Neural progenitor cell (in vitro differentiated cells): ENCODE results near the gene ITM2B.
A peak's percentile ranks its signal among the peaks of the same experiment; 100 is the strongest.

Experiments used
- CTCF ChIP-seq: fragments of 200-600 bp; sonication (generic); IDR thresholded peaks from 2 replicates; pipeline ENCODE4 v1.5.1; 2017; ENCODE audit warnings: antibody characterized with exemption, mild to moderate bottlenecking
- EZH2 ChIP-seq: fragments of 200-600 bp; sonication (generic); IDR thresholded peaks from 2 replicates; pipeline ENCODE4 v1.6.1; 2017; ENCODE audit warnings: antibody characterized with exemption, mild to moderate bottlenecking, moderate library complexity
- EZH2phosphoT487 ChIP-seq: fragments of 200-600 bp; sonication (generic); IDR thresholded peaks from 2 replicates; pipeline ENCODE4 v1.6.1; 2017; ENCODE audit warnings: antibody characterized with exemption

- TF ChIP-seq EZH2phosphoT487 (no peak), CTCF (peak; percentile 5), EZH2 (no peak)
Observed at GRCh38 chr13:48303359-48304142, 70.5 kb downstream of the ITM2B start, which contains the start of gene RB1.
